Parathyroid adenoma (tissue), 2 donors: ENCODE results near the gene ATP5F1A.

Experiments used
- H2AFZ ChIP-seq: fragments of 300-600 bp; sonication (generic); one replicate; pipeline ENCODE4 v1.7.0; 2017; ENCODE audit warnings: antibody characterized with exemption, mild to moderate bottlenecking
- H3K27ac ChIP-seq: fragments of 300-600 bp; sonication (generic); one replicate; pipeline ENCODE4 v1.7.0; 2017
- H3K27me3 ChIP-seq: fragments of 300-600 bp; sonication (generic); one replicate; pipeline ENCODE4 v1.7.0; 2017; ENCODE audit warnings: low read length; ENCODE audit not compliant: control insufficient read depth, insufficient read depth
- H3K36me3 ChIP-seq: fragments of 300-600 bp; sonication (generic); one replicate; pipeline ENCODE4 v1.7.0; 2017; ENCODE audit warnings: low read length; ENCODE audit not compliant: control insufficient read depth, insufficient read depth
- H3K4me1 ChIP-seq: fragments of 300-600 bp; sonication (generic); one replicate; pipeline ENCODE4 v1.7.0; 2017; ENCODE audit warnings: control low read depth
- H3K4me2 ChIP-seq: fragments of 300-600 bp; sonication (generic); one replicate; pipeline ENCODE4 v1.7.0; 2017; ENCODE audit warnings: low read length
- H3K4me3 ChIP-seq: fragments of 300-600 bp; sonication (generic); one replicate; pipeline ENCODE4 v1.7.0; 2017; ENCODE audit warnings: low read depth, low read length
- H3K79me2 ChIP-seq: fragments of 300-600 bp; sonication (generic); one replicate; pipeline ENCODE4 v1.7.0; 2017; ENCODE audit warnings: control low read depth
- H3K9ac ChIP-seq: fragments of 300-600 bp; sonication (generic); one replicate; pipeline ENCODE4 v1.7.0; 2017; ENCODE audit warnings: mild to moderate bottlenecking
- H3K9me3 ChIP-seq: fragments of 300-600 bp; sonication (generic); one replicate; pipeline ENCODE4 v1.7.0; 2017; ENCODE audit warnings: low read length; ENCODE audit not compliant: control insufficient read depth
- CTCF ChIP-seq: fragments of 300-600 bp; sonication (generic); IDR thresholded peaks from one replicate; pipeline ENCODE4 v1.7.0; 2017; ENCODE audit warnings: antibody characterized with exemption, mild to moderate bottlenecking
- donor health status: primary hyperparathyroidism.

The ATP5F1A gene

GRCh38 chr18:46060359-46060841 is 37.7 kb downstream of the ATP5F1A start:
- no peak overlapping the region for H3K4me3 ChIP-seq
- no peak for TF ChIP-seq CTCF
- no peaks in the 10 kb centered on the region for H3K36me3 ChIP-seq
- H3K79me2 ChIP-seq, result no peaks in the 10 kb centered on the region
- H3K27me3 ChIP-seq, result no peaks in the 10 kb centered on the region
- H3K9me3 ChIP-seq, result no peaks in the 10 kb centered on the region
- no peak overlapping the region for H2AFZ ChIP-seq
- no peak overlapping the region for H3K9ac ChIP-seq
- H3K4me1 ChIP-seq, result no peaks in the 10 kb centered on the region
- H3K27ac ChIP-seq, result no peak overlapping the region
- no peak overlapping the region for H3K4me2 ChIP-seq

- Histone ChIP-seq H3K9me3 (no peaks in the 10 kb centered on the region), H3K27ac (no peak overlapping the region), H3K9ac (no peak overlapping the region), H3K36me3 (no peaks in the 10 kb centered on the region), H3K4me1 (no peaks in the 10 kb centered on the region), H3K27me3 (no peaks in the 10 kb centered on the region), H2AFZ (no peak overlapping the region), H3K79me2 (no peaks in the 10 kb centered on the region), H3K4me2 (no peak overlapping the region), H3K4me3 (no peak overlapping the region)
- no peak for TF ChIP-seq CTCF
Observed at GRCh38 chr18:46055838-46056230, 42.3 kb downstream of the ATP5F1A start.

- no peak overlapping the region for H3K27ac ChIP-seq
- H3K79me2 ChIP-seq, result no peaks in the 10 kb centered on the region
- H2AFZ ChIP-seq, result no peak overlapping the region
- H3K4me2 ChIP-seq, result no peak overlapping the region
- H3K4me3 ChIP-seq, result no peak overlapping the region
- H3K36me3 ChIP-seq, result no peaks in the 10 kb centered on the region
- no peaks in the 10 kb centered on the region for H3K27me3 ChIP-seq
- H3K9me3 ChIP-seq, result no peaks in the 10 kb centered on the region
- no peak overlapping the region for H3K9ac ChIP-seq
- H3K4me1 ChIP-seq, result no peaks in the 10 kb centered on the region
- TF ChIP-seq CTCF, result no peak
Observed at GRCh38 chr18:46054956-46055837, 42.9 kb downstream of the ATP5F1A start.

- Histone ChIP-seq H3K9me3 (no peaks in the 10 kb centered on the region), H3K27ac (no peak overlapping the region), H3K4me1 (no peaks in the 10 kb centered on the region), H3K36me3 (no peaks in the 10 kb centered on the region), H3K4me3 (no peak overlapping the region), H3K79me2 (no peaks in the 10 kb centered on the region), H3K9ac (no peak overlapping the region), H2AFZ (no peak overlapping the region), H3K4me2 (no peak overlapping the region), H3K27me3 (no peaks in the 10 kb centered on the region)
- TF ChIP-seq CTCF, result no peak
Observed at GRCh38 chr18:46053368-46054095, 44.6 kb downstream of the ATP5F1A start.
